ENCODE measurements around the gene SUSD3. TPM values are rescaled to one million over a fixed set of nuclear protein-coding genes. Genes with fewer than 3 reads are reported as not detected.

SUSD3 gene
- total and polyA plus RNA-seq, 2 of the 4 experiments (the other 2 are of a cell fraction): 0.54 to 1.5 TPM

DNA sequence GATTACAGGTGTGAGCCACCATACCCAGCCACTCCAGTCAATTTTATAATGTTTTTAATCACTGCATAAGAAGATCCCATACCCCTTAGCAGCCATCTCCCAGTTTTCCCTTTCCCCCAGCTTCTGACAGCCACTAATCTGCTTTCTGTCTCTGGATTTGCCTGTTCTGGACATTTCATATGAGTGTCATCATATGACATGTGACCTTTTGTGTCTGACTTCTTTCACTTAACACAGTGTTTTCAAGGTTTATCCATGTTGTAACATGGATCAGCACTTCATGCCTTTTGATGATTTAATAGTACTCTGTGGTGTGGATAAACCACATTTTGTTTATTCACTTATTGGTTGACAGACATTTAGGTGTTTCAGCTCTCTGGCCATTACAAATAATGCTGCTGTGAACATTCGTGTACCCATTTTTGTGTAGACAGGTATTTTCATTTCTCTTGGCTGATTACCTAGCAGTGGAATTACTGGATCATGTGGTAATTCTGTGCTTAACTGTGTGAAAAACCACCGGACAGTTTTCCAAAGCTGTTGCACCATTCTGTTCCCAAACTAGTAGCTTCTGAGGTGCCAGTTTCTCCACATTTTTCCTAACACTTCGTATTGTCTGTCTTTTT lies 8.6 kb downstream of the SUSD3 start:
- Histone ChIP-seq H2AK5ac (ENCODE audit: low read depth, low read length) (no peak overlapping the region), H3K9me3 (ENCODE audit: control insufficient read depth, insufficient read depth, low read length) (no peaks in the 10 kb centered on the region), H3K9me1 (ENCODE audit: insufficient read depth, low read length) (no peaks in the 10 kb centered on the region), H3K27me3 (ENCODE audit: control insufficient read depth, insufficient read depth, low read length) (peaks cover 4% of the 10 kb centered on the region; the same call in 1 of the 2 replicates), H3K23ac (ENCODE audit: low read depth, low read length) (no peak overlapping the region), H3K14ac (replicated peaks; ENCODE audit: low read depth, low read length) (no peak overlapping the region), H3K79me1 (ENCODE audit: low read depth in 1 of 2, low read length in 2 of 2) (no peaks in the 10 kb centered on the region), H4K8ac (ENCODE audit: low read depth in 2 of 2, low read length in 2 of 2) (no peak overlapping the region), H3K4ac (ENCODE audit: low read depth, low read length) (no peak overlapping the region), H2BK5ac (ENCODE audit: low read depth, low read length, poor library complexity, severe bottlenecking) (no peak overlapping the region), H3K18ac (ENCODE audit: low read depth, low read length) (no peak overlapping the region), H4K20me1 (ENCODE audit: insufficient read depth, low read length) (no peaks in the 10 kb centered on the region), H3K4me3 (ENCODE audit: insufficient read depth, low read depth, low read length) (no peak overlapping the region), H2BK15ac (ENCODE audit: low read depth, low read length) (no peak overlapping the region), H3K56ac (ENCODE audit: extremely low read depth, insufficient read depth, low read length) (no peak overlapping the region), H2AFZ (replicated peaks; ENCODE audit: low read length, poor library complexity) (no peak overlapping the region), H3K36me3 (ENCODE audit: control insufficient read depth, insufficient read depth, low read length) (no peaks in the 10 kb centered on the region), H2BK20ac (ENCODE audit: low read depth, low read length) (no peak overlapping the region), H2AK9ac (replicated peaks; ENCODE audit: low read depth, low read length, poor library complexity) (no peak overlapping the region), H4K5ac (ENCODE audit: low read depth, low read length) (no peak overlapping the region), H3K4me1 (ENCODE audit: control insufficient read depth, insufficient read depth, low read length) (peaks cover under 1% of the 10 kb centered on the region; the same call in 1 of the 2 replicates), H3K9ac (ENCODE audit: low read depth, low read length) (no peak overlapping the region), H4K91ac (ENCODE audit: insufficient read depth, low read depth, low read length) (no peak overlapping the region), H2BK120ac (ENCODE audit: low read depth, low read length) (no peak overlapping the region), H3K4me2 (ENCODE audit: low read depth, low read length) (no peak overlapping the region), H3K27ac (ENCODE audit: insufficient read depth, low read length) (no peak overlapping the region)
- CTCF ChIA-PET: no interaction called here
- dilution Hi-C loops (cut with HindIII; ENCODE audit: low sequenced_read_pairs, unreplicated experiment): no loop called here
- no peak for DNase-seq
- POLR2A ChIA-PET (ENCODE audit: unreplicated experiment): no interaction called here
- intact Hi-C loops (cut with micrococcal nuclease): no loop called here
- no TSS peak for BruUV-seq (replicated peaks)
- in situ Hi-C loops (cut with MboI; ENCODE audit: low sequenced_read_pairs): no loop called here
- TF ChIP-seq, protein P1, sequence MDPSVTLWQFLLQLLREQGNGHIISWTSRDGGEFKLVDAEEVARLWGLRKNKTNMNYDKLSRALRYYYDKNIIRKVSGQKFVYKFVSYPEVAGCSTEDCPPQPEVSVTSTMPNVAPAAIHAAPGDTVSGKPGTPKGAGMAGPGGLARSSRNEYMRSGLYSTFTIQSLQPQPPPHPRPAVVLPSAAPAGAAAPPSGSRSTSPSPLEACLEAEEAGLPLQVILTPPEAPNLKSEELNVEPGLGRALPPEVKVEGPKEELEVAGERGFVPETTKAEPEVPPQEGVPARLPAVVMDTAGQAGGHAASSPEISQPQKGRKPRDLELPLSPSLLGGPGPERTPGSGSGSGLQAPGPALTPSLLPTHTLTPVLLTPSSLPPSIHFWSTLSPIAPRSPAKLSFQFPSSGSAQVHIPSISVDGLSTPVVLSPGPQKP (IDR thresholded peaks at IDR 0.05; ENCODE audit: borderline replicate concordance, low read depth, low read length): no peak
- no peak for TF ChIP-seq POLR2A (IDR thresholded peaks at IDR 0.05; ENCODE audit: low read depth, low read length)
- no peak for TF ChIP-seq SMC3 (IDR thresholded peaks at IDR 0.05; ENCODE audit: low read depth, low read length)
- no peak for TF ChIP-seq BHLHE40 (IDR thresholded peaks at IDR 0.05; ENCODE audit: low read depth, low read length)
- TF ChIP-seq CHD1 (IDR thresholded peaks at IDR 0.05; ENCODE audit: low read depth, low read length): no peak
- TF ChIP-seq, protein P2, sequence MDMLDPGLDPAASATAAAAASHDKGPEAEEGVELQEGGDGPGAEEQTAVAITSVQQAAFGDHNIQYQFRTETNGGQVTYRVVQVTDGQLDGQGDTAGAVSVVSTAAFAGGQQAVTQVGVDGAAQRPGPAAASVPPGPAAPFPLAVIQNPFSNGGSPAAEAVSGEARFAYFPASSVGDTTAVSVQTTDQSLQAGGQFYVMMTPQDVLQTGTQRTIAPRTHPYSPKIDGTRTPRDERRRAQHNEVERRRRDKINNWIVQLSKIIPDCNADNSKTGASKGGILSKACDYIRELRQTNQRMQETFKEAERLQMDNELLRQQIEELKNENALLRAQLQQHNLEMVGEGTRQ (IDR thresholded peaks at IDR 0.05; ENCODE audit: low read depth, low read length): no peak
- no peak for TF ChIP-seq RAD21 (IDR thresholded peaks at IDR 0.05; ENCODE audit: low read length)
- no peak for ATAC-seq (ENCODE audit: low read depth)
- WGBS, 2 experiments (ENCODE audit: extremely low coverage in 2 of 2, insufficient read length in 1 of 2): 60% methylated on average over 1 of the region's 3 CpGs; no CpG with 5 or more reads in 1 of the 2 experiments
